K562 (cell line): Measurements from ENCODE around the gene PLEKHM1. TPM values are rescaled to one million over a fixed set of nuclear protein-coding genes. Genes with fewer than 3 reads are reported as not detected.

Experiments used
- CBFA2T2 ChIP-seq: fragments of 450-650 bp; conservative IDR thresholded peaks from 2 replicates; pipeline ENCODE4 v1.6.1; 2017; ENCODE audit warnings: mild to moderate bottlenecking
- CBFA2T3 ChIP-seq: fragments of 450-650 bp; IDR thresholded peaks from 2 replicates; pipeline ENCODE4 v1.6.1; 2017
- FOS ChIP-seq: IDR thresholded peaks from 3 replicates; pipeline ENCODE4 v1.6.1; 2011; ENCODE audit not compliant: insufficient read length; ENCODE audit errors: extremely low read depth
- HDGF ChIP-seq: fragments of 450-650 bp; IDR thresholded peaks from 2 replicates; pipeline ENCODE4 v1.6.1; 2016
- POLR2G ChIP-seq: fragments of 200-400 bp; formaldehyde crosslinking; IDR thresholded peaks from 2 replicates; pipeline ENCODE4 v1.6.1; 2017; ENCODE audit warnings: low read depth, mild to moderate bottlenecking, antibody characterized with exemption, low read length, moderate library complexity
- TAF9B ChIP-seq: fragments of 450-650 bp; IDR thresholded peaks from 2 replicates; pipeline ENCODE4 v1.6.1; 2018; ENCODE audit warnings: mild to moderate bottlenecking; ENCODE audit not compliant: partially characterized antibody
- polyA plus RNA-seq, 8 experiments: library from polyadenylated mRNA; depleted of rRNA in 4 of 8; stranded (reverse) in 5 of 8; unstranded in 3 of 8; fragments of >200 nt; fragmentation: Nextera tagmentation in 2 of 8; fragmentation: Illumina TruSeq in 1 of 8; extraction: Ambion mirVana in 2 of 8; extraction: Trizol in 1 of 8; gene quantifications; 2 replicates each; pipeline versions ENCODE4 v1.2.1 to v1.2.3, GENCODE V29; 2011 to 2014; ENCODE audit warnings: inconsistent platforms in 1 of 8, missing spikeins in 1 of 8
- total RNA-seq, 7 experiments: library from RNA; depleted of rRNA in 6 of 7; stranded (reverse); fragments of >200 nt in 6 of 7; fragmentation: Illumina TruSeq in 2 of 7; extraction: Trizol in 2 of 7; gene quantifications; 2 replicates each; pipeline versions ENCODE4 v1.2.1 to v1.2.3, GENCODE V29; 2011 to 2021; ENCODE audit warnings: low replicate concordance in 1 of 7
- TF ChIP-seq, protein P1 (sequence below), 2 experiments: IDR thresholded peaks; 2 replicates each; pipeline ENCODE4 v1.6.1; 2012; ENCODE audit warnings: improper control_type of control experiment in 2 of 2, low read depth in 2 of 2, low read length in 2 of 2, borderline replicate concordance in 1 of 2
- TF ChIP-seq, protein P2 (sequence below), 2 experiments: fragments of 450-650 bp; IDR thresholded peaks; 2 replicates each; pipeline ENCODE4 v1.6.1; 2018; ENCODE audit warnings: mild to moderate bottlenecking in 2 of 2, low read depth in 1 of 2; ENCODE audit not compliant: partially characterized antibody in 2 of 2
- TF ChIP-seq, protein P3 (sequence below): fragments of 250-450 bp; sonication (Bioruptor Pico); IDR thresholded peaks from 2 replicates; pipeline ENCODE4 v1.4.0; 2020; ENCODE audit warnings: mild to moderate bottlenecking, moderate library complexity
- TF ChIP-seq, protein P4 (sequence below): fragments of 450-650 bp; formaldehyde crosslinking; IDR thresholded peaks from 2 replicates; pipeline ENCODE4 v1.4.0; 2020; ENCODE audit warnings: mild to moderate bottlenecking, moderate library complexity

Gene PLEKHM1
- total and polyA plus RNA-seq, 9 of the 15 experiments (the other 6 are each of a cell fraction or from before 2014, with no cell fraction given), result 0.13 to 23.3 (median 5.7) TPM

DNA sequence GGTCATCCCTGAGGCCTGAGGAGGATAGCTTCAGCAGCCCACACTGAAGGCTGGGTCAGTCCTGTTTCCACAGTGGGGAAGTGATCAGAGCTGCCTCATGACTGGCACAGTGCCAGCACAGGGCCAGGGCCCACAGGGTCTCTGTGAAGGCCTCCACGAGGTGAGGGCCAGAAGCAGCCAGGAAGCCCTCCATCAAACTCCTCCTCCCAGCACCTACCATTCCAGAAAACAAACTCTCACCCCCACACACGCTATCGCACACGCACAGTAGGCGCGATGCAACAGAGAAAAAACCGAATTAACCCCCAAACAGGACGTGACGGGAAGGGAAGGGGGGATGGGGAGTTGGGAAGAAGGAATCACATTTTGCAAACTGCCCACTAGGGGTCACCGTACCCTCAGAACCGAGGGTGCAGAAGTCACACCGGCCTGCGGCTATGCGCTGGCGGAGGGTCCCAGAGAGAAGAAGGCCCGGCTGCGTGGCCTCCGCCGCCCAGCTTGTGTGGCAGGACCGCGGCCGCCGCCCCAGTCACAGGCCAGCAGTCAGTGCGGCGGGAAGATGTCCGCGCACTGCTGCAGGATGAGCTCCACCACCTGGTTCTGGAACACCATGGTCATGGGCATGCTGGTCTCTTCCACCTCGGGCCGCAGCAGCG is 95.5 kb downstream of the PLEKHM1 start (continued):
- TF ChIP-seq POLR2G, result peak; percentile 41
- TF ChIP-seq HDGF, result no peak
- TF ChIP-seq, protein P1, sequence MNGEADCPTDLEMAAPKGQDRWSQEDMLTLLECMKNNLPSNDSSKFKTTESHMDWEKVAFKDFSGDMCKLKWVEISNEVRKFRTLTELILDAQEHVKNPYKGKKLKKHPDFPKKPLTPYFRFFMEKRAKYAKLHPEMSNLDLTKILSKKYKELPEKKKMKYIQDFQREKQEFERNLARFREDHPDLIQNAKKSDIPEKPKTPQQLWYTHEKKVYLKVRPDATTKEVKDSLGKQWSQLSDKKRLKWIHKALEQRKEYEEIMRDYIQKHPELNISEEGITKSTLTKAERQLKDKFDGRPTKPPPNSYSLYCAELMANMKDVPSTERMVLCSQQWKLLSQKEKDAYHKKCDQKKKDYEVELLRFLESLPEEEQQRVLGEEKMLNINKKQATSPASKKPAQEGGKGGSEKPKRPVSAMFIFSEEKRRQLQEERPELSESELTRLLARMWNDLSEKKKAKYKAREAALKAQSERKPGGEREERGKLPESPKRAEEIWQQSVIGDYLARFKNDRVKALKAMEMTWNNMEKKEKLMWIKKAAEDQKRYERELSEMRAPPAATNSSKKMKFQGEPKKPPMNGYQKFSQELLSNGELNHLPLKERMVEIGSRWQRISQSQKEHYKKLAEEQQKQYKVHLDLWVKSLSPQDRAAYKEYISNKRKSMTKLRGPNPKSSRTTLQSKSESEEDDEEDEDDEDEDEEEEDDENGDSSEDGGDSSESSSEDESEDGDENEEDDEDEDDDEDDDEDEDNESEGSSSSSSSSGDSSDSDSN (IDR thresholded peaks at IDR 0.05; ENCODE audit: borderline replicate concordance in 1 of 2, low read depth in 2 of 2, low read length in 2 of 2), result 0 out of 4 replicates have a peak, but pooled peaks of 1 of the 2 experiments have one; percentile 38
- TF ChIP-seq, protein P2, sequence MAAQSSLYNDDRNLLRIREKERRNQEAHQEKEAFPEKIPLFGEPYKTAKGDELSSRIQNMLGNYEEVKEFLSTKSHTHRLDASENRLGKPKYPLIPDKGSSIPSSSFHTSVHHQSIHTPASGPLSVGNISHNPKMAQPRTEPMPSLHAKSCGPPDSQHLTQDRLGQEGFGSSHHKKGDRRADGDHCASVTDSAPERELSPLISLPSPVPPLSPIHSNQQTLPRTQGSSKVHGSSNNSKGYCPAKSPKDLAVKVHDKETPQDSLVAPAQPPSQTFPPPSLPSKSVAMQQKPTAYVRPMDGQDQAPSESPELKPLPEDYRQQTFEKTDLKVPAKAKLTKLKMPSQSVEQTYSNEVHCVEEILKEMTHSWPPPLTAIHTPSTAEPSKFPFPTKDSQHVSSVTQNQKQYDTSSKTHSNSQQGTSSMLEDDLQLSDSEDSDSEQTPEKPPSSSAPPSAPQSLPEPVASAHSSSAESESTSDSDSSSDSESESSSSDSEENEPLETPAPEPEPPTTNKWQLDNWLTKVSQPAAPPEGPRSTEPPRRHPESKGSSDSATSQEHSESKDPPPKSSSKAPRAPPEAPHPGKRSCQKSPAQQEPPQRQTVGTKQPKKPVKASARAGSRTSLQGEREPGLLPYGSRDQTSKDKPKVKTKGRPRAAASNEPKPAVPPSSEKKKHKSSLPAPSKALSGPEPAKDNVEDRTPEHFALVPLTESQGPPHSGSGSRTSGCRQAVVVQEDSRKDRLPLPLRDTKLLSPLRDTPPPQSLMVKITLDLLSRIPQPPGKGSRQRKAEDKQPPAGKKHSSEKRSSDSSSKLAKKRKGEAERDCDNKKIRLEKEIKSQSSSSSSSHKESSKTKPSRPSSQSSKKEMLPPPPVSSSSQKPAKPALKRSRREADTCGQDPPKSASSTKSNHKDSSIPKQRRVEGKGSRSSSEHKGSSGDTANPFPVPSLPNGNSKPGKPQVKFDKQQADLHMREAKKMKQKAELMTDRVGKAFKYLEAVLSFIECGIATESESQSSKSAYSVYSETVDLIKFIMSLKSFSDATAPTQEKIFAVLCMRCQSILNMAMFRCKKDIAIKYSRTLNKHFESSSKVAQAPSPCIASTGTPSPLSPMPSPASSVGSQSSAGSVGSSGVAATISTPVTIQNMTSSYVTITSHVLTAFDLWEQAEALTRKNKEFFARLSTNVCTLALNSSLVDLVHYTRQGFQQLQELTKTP (IDR thresholded peaks at IDR 0.05; ENCODE audit: low read depth in 1 of 2, partially characterized antibody in 2 of 2), result peak; percentile 35 to 68
- no peak for TF ChIP-seq FOS
- TF ChIP-seq, protein P3, sequence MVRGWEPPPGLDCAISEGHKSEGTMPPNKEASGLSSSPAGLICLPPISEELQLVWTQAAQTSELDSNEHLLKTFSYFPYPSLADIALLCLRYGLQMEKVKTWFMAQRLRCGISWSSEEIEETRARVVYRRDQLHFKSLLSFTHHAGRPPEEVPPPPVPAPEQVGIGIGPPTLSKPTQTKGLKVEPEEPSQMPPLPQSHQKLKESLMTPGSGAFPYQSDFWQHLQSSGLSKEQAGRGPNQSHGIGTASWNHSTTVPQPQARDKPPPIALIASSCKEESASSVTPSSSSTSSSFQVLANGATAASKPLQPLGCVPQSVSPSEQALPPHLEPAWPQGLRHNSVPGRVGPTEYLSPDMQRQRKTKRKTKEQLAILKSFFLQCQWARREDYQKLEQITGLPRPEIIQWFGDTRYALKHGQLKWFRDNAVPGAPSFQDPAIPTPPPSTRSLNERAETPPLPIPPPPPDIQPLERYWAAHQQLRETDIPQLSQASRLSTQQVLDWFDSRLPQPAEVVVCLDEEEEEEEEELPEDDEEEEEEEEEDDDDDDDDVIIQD (CRISPR knock-in tag), result no peak
- no peak for TF ChIP-seq TAF9B
- TF ChIP-seq CBFA2T3, result peak; percentile 90
- TF ChIP-seq CBFA2T2, result peak; percentile 75
- TF ChIP-seq, protein P4, sequence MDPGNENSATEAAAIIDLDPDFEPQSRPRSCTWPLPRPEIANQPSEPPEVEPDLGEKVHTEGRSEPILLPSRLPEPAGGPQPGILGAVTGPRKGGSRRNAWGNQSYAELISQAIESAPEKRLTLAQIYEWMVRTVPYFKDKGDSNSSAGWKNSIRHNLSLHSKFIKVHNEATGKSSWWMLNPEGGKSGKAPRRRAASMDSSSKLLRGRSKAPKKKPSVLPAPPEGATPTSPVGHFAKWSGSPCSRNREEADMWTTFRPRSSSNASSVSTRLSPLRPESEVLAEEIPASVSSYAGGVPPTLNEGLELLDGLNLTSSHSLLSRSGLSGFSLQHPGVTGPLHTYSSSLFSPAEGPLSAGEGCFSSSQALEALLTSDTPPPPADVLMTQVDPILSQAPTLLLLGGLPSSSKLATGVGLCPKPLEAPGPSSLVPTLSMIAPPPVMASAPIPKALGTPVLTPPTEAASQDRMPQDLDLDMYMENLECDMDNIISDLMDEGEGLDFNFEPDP (CRISPR knock-in tag), result no peak
